ENCODE measurements around the gene YDJC.
"Not testable (repeated sequence)": the region's sequence is repeated elsewhere in the genome, so short reads cannot be mapped to it uniquely, and the experiment has no call there.

The YDJC gene

GRCh38 chr22:21651521-21652009 lies 21.7 kb upstream of the YDJC start:
- DNase-seq (ENCODE audit: low spot score) = no peak

GRCh38 chr22:21650823-21651520 lies 21.1 kb upstream of the YDJC start:
- no peak for DNase-seq (ENCODE audit: low spot score)

DNA sequence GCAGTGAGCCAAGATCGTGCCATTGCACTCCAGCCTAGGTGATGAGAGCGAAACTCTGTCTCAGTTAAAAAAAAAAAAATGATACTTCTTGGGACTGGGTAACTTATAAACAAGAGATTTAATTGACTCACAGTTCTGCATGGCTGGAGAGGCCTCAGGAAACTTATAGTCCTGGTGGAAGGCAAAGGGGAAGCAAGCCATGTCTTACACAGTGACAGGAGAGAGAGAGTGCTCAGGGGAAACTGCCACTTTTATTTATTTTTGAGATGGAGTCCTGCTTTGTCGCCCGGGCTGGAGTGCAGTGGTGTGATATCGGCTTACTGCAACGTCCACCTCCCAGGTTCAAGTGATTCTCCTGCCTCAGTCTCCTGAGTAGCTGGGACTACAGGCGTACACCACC lies 20.5 kb upstream of the YDJC start:
- DNase-seq (ENCODE audit: low spot score) = no peak

GRCh38 chr22:21646608-21647590 lies 17.1 kb upstream of the YDJC start:
- no peak for DNase-seq (ENCODE audit: low spot score)

DNA sequence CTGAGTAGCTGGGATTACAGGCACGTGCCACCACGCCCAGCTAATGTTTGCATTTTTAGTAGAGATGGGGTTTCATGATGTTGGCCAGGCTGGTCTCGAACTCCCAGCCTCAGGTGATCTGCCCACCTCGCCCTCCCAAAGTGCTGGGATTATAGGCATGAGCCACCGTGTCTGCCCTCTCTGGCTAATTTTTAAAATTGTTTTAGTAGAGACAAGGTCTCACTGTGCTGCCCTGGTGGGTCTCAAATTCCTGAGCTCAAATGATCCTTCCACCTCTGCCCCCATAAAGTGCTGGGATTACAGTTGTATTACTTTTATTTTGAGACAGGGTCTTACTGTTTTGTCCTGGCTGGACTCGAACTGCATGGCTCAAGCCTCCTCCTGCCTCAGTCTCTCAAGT lies 15.7 kb upstream of the YDJC start:
- not testable (repeated sequence) for DNase-seq (ENCODE audit: low spot score)

DNA sequence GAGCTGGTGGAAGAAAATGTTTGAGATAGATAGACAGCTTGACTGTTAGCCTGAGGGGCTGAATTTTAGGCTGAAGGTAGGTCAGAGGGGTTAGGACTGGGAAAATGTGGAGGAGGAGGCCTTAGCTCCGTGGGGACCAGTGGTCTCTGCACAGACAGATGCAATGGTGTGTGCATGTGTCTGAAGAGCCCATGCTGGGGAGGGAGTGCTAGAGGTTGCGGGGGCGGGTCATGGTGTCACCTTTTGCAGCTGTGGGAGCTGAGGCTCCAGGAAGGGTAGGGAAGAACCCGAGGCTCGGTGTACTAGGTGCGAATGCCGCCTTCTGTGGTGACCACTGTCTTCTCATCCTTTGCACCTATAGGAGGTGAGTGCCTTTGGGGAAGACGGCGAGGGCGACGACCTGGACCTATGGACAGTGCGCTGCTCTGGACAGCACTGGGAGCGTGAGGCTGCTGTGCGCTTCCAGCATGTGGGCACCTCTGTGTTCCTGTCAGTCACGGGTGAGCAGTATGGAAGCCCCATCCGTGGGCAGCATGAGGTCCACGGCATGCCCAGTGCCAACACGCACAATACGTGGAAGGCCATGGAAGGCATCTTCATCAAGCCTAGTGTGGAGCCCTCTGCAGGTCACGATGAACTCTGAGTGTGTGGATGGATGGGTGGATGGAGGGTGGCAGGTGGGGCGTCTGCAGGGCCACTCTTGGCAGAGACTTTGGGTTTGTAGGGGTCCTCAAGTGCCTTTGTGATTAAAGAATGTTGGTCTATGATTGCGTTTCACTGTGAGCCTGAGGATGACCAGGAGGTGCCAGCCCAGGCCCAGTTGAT lies 13.9 kb upstream of the YDJC start:
- no peak for DNase-seq (ENCODE audit: low spot score)

DNA sequence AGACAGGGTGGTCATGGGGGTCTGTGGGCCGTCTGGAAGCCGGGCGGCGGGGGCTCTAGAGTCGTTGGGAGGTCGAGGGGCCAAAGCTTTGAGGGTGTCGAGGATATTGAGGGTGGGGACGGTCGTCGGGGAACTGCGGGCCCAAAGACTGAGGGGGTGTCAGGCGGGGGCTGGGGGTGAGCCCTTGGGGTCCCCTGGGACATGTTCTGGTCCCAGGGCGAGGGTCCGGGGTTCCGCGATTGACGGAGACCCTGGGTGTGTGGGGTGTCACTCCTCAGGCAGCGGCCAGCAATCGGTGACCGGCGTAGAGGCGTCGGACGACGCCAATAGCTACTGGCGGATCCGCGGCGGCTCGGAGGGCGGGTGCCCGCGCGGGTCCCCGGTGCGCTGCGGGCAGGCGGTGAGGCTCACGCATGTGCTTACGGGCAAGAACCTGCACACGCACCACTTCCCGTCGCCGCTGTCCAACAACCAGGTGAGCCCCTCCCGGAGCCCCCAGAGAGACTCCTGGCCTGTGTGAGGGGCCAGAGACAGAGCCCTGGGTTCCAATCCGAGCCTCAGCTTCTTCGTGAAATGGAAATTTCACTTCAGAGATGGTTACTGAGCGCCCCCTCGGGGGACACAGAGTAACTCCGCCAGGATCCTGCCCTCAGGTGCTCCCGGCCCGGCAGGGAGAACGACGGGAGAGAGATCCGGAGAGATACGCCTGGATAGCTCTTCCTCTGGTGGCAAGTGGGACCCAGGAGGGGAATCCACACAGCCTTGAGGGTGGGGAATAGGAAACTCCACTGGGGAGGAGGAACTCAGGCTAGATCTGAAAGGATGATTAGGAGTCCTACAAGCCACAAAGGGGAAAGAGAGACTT lies 13.0 kb upstream of the YDJC start:
- no peak for DNase-seq (ENCODE audit: low spot score)

DNA sequence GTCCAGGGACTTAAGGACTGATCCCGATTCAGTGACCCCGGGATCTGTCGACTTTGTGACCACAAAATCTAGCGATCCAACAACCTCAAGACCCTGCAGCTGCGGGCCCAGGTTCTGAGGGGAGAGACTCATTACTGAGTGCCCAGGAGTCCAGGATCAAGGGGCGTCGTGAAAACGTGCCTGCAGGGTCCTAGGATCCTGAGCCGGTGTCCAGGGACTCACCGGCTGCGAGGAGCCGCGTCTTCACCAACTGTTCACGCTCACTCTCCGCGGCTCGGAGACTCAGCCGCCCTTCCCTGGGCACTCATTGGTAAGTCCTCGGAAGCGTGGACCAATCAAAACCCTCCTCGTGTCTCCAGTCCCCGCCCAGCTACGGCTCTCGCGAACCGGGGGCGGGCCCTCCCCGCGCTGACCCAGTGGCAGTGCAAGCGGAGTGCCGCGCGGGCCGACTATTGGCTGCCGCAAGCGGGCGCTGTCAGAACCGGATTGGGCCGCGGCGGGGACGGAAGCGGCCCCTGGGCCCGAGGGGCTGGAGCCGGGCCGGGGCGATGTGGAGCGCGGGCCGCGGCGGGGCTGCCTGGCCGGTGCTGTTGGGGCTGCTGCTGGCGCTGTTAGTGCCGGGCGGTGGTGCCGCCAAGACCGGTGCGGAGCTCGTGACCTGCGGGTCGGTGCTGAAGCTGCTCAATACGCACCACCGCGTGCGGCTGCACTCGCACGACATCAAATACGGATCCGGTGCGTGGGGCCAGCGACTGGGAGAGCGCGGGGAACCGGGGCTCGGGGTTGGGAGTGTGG lies 12.2 kb upstream of the YDJC start, which contains the start of gene SDF2L1:
TSS of gene SDF2L1 (plus strand) at position 514 of the 795 bp plus-strand sequence. CDS start at position 549, 35 bp downstream.
- peak; percentile 98 for DNase-seq (ENCODE audit: low spot score)

GRCh38 chr22:21641417-21641788 lies 11.6 kb upstream of the YDJC start:
- DNase-seq (ENCODE audit: low spot score) = no peak

DNA sequence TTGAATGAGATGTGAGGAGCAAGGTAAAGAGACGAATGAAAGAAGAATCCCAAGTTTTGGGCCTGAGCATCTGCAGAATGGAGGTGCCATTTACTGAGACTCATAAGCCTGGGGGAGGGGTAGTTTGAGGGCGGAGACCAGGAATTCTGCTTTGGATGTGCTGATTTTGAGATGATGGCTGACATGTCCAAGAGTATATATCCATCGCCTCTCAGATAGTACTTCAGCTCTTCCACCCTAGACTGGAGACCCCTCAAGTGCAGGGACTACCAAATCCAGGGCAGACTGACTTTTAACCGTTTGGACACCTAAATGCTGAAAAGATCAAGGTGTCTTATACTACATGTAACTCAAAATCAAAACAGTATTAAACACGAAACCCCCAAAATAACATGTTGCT lies 11.0 kb upstream of the YDJC start:
- DNase-seq (ENCODE audit: low spot score) = no peak

GRCh38 chr22:21639359-21639758 lies 9.5 kb upstream of the YDJC start:
- no peak for DNase-seq (ENCODE audit: low spot score)

DNA sequence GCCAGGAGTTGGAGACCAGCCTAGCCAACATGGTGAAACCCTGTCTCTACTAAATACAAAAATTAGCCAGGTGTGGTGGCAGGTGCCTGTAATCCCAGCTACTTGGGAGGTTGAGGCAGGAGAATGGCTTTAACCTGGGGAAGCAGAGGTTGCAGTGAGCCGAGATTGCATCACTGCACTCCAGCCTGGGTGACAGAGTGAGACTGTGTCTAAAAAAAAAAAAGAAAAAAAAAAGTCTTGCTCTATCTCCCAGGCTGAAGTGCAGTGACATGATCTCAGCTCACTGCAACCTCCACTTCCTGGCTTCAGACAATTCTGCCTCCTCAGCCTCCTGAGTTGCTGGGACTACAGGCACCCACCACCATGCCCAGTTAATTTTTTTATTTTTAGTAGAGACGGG lies 7.6 kb upstream of the YDJC start:
- not testable (repeated sequence) for DNase-seq (ENCODE audit: low spot score)

DNA sequence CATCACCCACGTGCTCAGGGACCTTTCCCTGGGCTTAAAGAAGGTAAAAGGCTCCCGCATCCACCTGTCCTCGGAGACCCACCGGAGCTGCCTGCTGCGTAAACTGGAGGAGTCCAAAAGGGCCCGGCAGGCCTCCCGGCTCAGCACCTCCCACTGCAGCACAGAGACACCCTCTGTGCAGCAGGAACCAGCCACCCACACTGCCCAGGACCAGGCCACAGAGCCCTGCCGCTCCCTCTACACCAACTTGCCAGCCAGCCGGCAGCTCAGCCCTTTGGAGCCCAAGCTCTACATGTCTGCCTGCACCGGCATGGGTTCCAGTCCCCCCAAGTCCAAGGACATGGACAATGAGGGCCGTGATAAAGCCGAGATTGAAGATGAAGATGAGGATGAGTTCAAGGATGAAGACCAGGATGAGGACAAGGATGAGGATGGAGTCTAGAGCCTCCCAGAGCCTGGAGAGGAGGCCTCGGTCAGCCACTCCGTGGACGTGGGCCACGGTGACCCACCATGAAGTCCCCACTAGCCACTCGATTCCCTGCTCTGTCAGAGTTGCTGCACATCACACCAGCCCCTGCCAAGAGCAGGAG lies 6.9 kb upstream of the YDJC start:
- no peak for DNase-seq (ENCODE audit: low spot score)

GRCh38 chr22:21635771-21636510 lies 6.1 kb upstream of the YDJC start:
- DNase-seq (ENCODE audit: low spot score) = no peak

DNA sequence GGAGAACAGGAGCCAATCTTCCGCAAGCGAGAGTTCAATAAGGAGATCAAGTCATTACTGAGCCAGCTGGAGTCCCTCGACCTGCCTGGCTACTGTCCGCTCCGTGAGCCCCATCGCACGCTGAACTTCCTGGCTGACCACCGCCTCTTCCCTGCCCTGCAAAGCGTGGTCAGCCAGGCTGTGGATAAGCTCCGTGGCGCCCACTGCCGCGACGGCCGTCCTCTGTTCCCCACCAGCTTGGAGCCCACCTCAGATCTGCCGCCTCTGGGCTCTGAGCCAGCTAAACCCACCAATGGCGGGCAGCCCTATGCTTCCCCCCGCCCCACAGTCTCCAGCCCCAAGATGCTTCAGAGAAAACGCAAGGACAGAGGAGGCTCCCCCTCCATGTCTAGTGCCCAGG lies 5.0 kb upstream of the YDJC start:
- peak; percentile 38 for DNase-seq (ENCODE audit: low spot score)

- DNase-seq (ENCODE audit: low spot score) = peak; percentile 52
Observed at GRCh38 chr22:21634081-21634480, 4.3 kb upstream of the YDJC start.

DNA sequence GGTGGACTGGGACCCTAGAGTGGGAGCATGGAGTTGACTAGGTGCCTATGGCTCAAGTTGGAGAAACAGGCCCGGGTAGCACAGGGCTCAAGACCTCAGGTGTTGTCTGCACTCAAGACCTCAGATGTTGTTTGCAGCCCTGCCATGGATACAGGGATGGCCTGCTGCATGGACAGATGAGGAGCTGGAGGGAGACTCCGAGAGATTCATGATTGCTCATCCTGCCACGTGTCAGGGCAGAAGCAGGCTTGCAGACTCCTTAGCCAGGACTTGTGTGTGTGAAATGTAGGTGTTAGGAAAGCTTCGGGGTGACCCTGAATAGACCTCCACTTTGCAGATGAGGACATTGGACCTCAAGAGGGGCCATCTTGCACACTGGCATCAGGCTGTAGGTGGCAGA lies 3.7 kb upstream of the YDJC start:
- no peak for DNase-seq (ENCODE audit: low spot score)

- DNase-seq (ENCODE audit: low spot score) = peak; percentile 41
Observed at GRCh38 chr22:21632931-21633330, 3.1 kb upstream of the YDJC start.

DNA sequence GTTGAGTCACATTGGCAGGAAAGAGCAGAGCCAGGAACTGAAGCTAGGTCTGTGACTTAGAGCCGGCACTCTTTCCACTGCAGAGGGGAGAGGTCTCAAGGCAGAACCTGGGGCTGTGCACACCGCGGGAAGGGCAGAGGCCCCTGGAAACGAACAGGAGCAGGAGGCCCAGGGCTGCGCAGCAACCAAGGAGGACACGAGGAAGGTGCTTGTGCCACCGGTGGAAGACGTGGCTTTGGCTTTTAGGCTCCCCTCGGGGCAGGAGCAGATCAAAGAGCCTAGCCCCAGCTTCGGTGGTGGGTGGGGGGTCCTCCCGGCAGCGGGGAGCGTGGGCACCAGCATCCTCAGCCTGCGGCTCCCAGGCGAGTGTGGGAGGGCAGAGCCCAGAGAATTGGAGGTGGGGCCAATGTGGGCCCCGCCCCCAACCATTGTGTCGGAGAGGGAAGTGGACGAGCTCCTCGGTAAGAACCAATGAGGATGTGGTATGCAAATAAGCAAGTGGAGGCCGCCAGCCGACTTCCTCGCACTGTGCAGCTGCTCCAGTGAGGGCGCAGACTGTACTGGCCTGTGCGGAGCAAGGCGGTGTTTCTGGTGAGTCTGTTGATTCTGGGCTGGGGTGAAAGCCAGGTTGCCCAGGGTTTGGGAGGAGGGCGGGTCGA lies 2.5 kb upstream of the YDJC start, which contains the start of gene CCDC116:
TSS of gene CCDC116 (plus strand) at position 524 of the 659 bp plus-strand sequence. CDS start 422 bp downstream, outside the sequence.
- peak; percentile 51 for DNase-seq (ENCODE audit: low spot score)
